HG02938 (cell line): Measurements from ENCODE around the gene UTP25.
"Not testable (repeated sequence)": the region's sequence is repeated elsewhere in the genome, so short reads cannot be mapped to it uniquely, and the experiment has no call there.

ENCODE experiments used
- ATAC-seq: cut with Tn5 transposase; IDR thresholded peaks from one replicate; pipeline ENCODE4 v1.9.1; 2021; ENCODE audit warnings: mild to moderate bottlenecking, moderate library complexity; ENCODE audit not compliant: unreplicated experiment

The UTP25 gene

GRCh38 chr1:209889077-209889418, 61.3 kb downstream of the UTP25 start:
- no peak for ATAC-seq

- no peak for ATAC-seq
These were observed 63.0 kb downstream of the UTP25 start for GRCh38 chr1:209890641-209891330.

GRCh38 chr1:209893751-209894150, 66.0 kb downstream of the UTP25 start:
- ATAC-seq = no peak

GRCh38 chr1:209895709-209896108, 67.9 kb downstream of the UTP25 start:
- no peak for ATAC-seq

- ATAC-seq = no peak
These were observed 68.6 kb downstream of the UTP25 start for GRCh38 chr1:209896346-209896745.

GRCh38 chr1:209898271-209898670, 70.5 kb downstream of the UTP25 start:
- not testable (repeated sequence) for ATAC-seq

- not testable (repeated sequence) for ATAC-seq
These were observed 71.1 kb downstream of the UTP25 start for GRCh38 chr1:209898851-209899250.

GRCh38 chr1:209899948-209900347, 72.2 kb downstream of the UTP25 start:
- ATAC-seq = peak; percentile 54

GRCh38 chr1:209900734-209901133, 73.0 kb downstream of the UTP25 start:
- no peak for ATAC-seq

GRCh38 chr1:209901211-209901610, 73.4 kb downstream of the UTP25 start:
- no peak for ATAC-seq

- ATAC-seq = not testable (repeated sequence)
These were observed 77.0 kb downstream of the UTP25 start for GRCh38 chr1:209904774-209905173.
